Endothelial cell (in vitro differentiated cells): ENCODE data around the gene NEURL3. TPM values are rescaled to one million over a fixed set of nuclear protein-coding genes. Genes with fewer than 3 reads are reported as not detected.

Source experiments
- DNase-seq: peaks from one replicate; pipeline ENCODE4 v3.0.0; 2021; ENCODE audit warnings: low spot score
- H3K27ac Mint-ChIP-seq: one replicate; pipeline ENCODE4 v1.8.0; 2021; ENCODE audit warnings: mixed read lengths, inconsistent platforms; ENCODE audit not compliant: unreplicated experiment
- H3K27me3 Mint-ChIP-seq: one replicate; pipeline ENCODE4 v1.8.0; 2021; ENCODE audit warnings: mild to moderate bottlenecking, moderate library complexity, mixed read lengths, inconsistent platforms; ENCODE audit not compliant: unreplicated experiment
- H3K36me3 Mint-ChIP-seq: one replicate; pipeline ENCODE4 v1.8.0; 2021; ENCODE audit warnings: mild to moderate bottlenecking, low read depth, mixed read lengths, inconsistent platforms; ENCODE audit not compliant: unreplicated experiment
- H3K4me1 Mint-ChIP-seq: one replicate; pipeline ENCODE4 v1.8.0; 2021; ENCODE audit warnings: mild to moderate bottlenecking, mixed read lengths, inconsistent platforms; ENCODE audit not compliant: unreplicated experiment
- H3K4me3 Mint-ChIP-seq: one replicate; pipeline ENCODE4 v1.8.0; 2021; ENCODE audit warnings: mild to moderate bottlenecking, mixed read lengths, inconsistent platforms; ENCODE audit not compliant: unreplicated experiment
- H3K9me3 Mint-ChIP-seq: one replicate; pipeline ENCODE4 v1.8.0; 2021; ENCODE audit warnings: mixed read lengths, inconsistent platforms; ENCODE audit not compliant: unreplicated experiment
- total RNA-seq: library from RNA; stranded (reverse); fragmentation: NEBNext Ultra II Directional; extraction: Animal tissue kit (Norgen Biotek cat#: 25700); gene quantifications from one replicate; pipeline ENCODE4 v1.2.1, GENCODE V29; 2021; ENCODE audit not compliant: unreplicated experiment
- TF ChIP-seq, protein P1 (sequence below): fragments of 200-600 bp; sonication (generic); IDR thresholded peaks from one replicate; pipeline ENCODE4 v1.5.0; 2021; ENCODE audit warnings: antibody characterized with exemption; ENCODE audit not compliant: unreplicated experiment

Gene NEURL3
- total RNA-seq, 1 donor from 2014 or later, result not detected

DNA sequence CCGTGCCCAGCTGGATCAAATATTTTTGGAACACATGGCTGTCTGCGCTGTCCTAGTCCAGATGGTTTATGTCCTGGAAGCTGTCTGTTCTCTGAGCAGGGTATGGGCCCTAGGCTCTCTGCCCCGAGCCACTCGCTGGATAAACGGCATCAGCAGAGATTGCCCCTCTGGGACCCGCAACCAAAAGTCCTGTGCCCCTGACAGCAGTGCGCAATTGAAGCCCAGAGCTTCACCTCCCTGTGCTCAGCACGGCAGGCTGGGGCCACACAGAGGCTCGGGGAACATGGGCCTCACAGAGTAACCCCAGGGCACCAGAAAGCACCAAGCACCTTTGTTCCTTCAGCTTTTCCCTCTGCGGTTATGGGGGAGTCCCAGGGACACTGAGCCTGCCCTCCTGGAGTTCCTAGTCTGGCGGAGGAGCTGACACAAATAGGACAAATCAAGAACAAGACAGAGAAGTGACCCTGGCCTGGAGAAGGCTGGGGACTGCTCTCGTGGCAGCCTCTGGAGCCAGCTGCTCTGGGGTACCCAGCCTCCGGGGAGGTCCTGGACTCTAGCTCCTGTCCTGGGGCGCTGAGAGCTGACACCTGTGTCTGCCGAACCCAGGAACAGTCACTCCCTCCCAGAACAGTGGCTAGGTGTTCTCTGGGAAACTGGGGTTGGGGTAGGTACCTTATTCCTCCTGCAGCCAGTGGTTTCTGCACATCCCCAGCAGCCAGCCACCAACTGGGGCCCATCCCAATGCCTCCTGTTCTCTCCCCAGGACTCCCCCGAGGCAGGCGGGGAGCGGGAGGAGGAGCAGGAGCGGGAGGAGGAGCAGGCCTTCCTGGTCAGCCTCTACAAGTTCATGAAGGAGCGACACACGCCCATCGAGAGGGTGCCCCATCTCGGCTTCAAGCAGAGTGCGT, 43.7 kb upstream of the NEURL3 start:
- TF ChIP-seq, protein P1, sequence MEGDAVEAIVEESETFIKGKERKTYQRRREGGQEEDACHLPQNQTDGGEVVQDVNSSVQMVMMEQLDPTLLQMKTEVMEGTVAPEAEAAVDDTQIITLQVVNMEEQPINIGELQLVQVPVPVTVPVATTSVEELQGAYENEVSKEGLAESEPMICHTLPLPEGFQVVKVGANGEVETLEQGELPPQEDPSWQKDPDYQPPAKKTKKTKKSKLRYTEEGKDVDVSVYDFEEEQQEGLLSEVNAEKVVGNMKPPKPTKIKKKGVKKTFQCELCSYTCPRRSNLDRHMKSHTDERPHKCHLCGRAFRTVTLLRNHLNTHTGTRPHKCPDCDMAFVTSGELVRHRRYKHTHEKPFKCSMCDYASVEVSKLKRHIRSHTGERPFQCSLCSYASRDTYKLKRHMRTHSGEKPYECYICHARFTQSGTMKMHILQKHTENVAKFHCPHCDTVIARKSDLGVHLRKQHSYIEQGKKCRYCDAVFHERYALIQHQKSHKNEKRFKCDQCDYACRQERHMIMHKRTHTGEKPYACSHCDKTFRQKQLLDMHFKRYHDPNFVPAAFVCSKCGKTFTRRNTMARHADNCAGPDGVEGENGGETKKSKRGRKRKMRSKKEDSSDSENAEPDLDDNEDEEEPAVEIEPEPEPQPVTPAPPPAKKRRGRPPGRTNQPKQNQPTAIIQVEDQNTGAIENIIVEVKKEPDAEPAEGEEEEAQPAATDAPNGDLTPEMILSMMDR, result no peak
- Mint-ChIP-seq H3K4me1 (no peaks in the 10 kb centered on the region), H3K9me3 (no peaks in the 10 kb centered on the region), H3K27ac (no peak overlapping the region), H3K4me3 (no peak overlapping the region), H3K27me3 (peaks cover 4% of the 10 kb centered on the region), H3K36me3 (peaks cover 13% of the 10 kb centered on the region)
- DNase-seq, result no peak

DNA sequence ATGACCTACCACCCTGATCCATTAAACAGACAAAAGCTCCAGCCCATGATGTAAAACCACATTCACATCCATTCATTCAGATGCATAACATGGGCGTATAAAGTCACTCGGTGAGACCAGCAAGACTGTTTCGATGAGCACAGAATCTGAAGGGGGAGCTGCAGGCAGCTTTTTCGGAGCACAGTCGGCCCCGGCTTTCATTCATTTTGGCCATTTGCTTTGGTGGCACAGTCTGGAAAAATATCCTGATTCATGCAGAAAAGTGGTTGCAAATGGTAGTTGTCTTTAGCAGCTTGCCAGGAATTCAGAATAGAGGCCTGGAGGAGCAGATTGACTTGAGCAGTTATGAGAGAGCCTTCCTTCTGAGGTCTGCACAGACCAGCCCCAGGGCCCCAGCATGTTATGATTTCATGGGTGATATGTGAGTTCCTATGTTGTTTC, 42.6 kb upstream of the NEURL3 start:
- H3K36me3 Mint-ChIP-seq, result peaks cover 19% of the 10 kb centered on the region
- no peak overlapping the region for H3K4me3 Mint-ChIP-seq
- H3K4me1 Mint-ChIP-seq, result no peaks in the 10 kb centered on the region
- H3K27me3 Mint-ChIP-seq, result peaks cover 4% of the 10 kb centered on the region
- H3K27ac Mint-ChIP-seq, result no peak overlapping the region
- TF ChIP-seq, protein P1, result no peak
- no peak for DNase-seq
- no peaks in the 10 kb centered on the region for H3K9me3 Mint-ChIP-seq

DNA sequence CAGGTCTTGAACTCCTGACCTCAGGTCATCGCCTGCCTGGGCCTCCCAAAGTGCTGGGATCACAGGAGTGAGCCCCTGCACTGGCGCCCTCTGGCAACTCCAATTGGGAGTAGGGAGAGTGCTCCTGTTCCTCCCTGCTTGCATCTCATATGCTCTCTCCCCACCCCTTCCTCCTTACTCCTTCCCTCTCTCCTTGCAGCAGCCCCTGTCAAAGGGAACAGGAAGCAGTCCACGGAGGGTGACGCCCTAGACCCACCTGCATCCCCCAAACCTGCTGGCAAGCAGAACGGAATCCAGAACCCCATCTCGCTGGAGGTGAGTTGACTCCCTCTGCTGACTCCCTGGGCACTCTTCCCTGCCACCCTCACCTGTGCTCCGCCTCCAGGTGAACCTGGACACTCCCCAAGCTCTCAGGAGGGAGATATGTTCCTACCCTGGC, 42.1 kb upstream of the NEURL3 start:
- Mint-ChIP-seq H3K4me1 (no peaks in the 10 kb centered on the region), H3K4me3 (no peak overlapping the region), H3K27me3 (peaks cover 4% of the 10 kb centered on the region), H3K36me3 (peaks cover 19% of the 10 kb centered on the region), H3K27ac (no peak overlapping the region), H3K9me3 (no peaks in the 10 kb centered on the region)
- no peak for DNase-seq
- TF ChIP-seq, protein P1, result no peak

DNA sequence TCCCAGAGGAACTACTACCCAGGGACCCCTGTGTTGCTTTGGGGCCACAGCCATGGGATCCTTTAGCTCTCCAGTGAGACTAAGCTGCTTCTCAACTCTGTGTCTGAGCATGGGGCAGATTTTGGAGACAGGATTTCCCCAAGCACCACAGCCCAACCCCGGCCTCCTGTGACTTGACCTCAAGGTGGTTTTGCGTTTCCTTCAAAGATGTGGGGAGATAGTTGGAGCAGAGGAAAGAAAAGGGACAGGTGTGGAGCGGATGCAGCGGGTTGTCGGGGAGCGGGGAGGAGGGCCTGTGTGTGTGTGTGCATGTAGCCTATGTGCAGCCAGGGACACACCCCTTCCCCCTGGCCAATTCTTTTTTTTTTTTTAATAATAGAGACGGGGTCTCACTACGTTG, 41.6 kb upstream of the NEURL3 start:
- TF ChIP-seq, protein P1, result no peak
- Mint-ChIP-seq H3K27me3 (peaks cover 4% of the 10 kb centered on the region), H3K27ac (no peak overlapping the region), H3K4me1 (no peaks in the 10 kb centered on the region), H3K4me3 (no peak overlapping the region), H3K36me3 (peaks cover 19% of the 10 kb centered on the region), H3K9me3 (no peaks in the 10 kb centered on the region)
- DNase-seq, result no peak

DNA sequence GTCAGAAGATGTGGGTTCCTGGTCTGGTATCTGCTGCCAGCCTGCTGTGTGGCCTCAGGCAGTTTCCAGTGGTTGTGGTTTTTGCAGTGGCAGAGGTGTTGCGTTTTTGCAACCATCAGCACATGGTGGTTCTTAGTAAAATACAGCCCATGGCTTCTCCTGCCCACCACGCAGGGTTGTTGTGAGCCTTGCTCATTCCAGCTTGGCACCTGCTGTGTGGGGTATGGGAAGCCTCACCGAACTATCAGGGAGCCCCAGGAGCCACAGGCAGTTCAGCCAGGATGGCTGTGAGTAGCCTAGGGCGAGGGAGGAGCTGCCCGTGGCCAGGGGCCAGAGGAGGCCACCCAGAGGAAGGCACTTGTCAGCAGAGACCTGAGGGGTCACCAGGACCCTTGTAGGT, 41.2 kb upstream of the NEURL3 start:
- peaks cover 4% of the 10 kb centered on the region for H3K27me3 Mint-ChIP-seq
- DNase-seq, result no peak
- H3K36me3 Mint-ChIP-seq, result peaks cover 19% of the 10 kb centered on the region
- H3K27ac Mint-ChIP-seq, result no peak overlapping the region
- TF ChIP-seq, protein P1, result no peak
- H3K9me3 Mint-ChIP-seq, result no peaks in the 10 kb centered on the region
- no peak overlapping the region for H3K4me3 Mint-ChIP-seq
- no peaks in the 10 kb centered on the region for H3K4me1 Mint-ChIP-seq
